GM12872 (cell line): ENCODE measurements around the gene BRINP3.

ENCODE experiments used
- TF ChIP-seq, protein P1 (sequence below): IDR thresholded peaks from 3 replicates; pipeline ENCODE4 v1.5.1; 2011; ENCODE audit warnings: low read depth, mild to moderate bottlenecking, low read length, moderate library complexity; ENCODE audit not compliant: insufficient read depth

BRINP3 gene

GRCh38 chr1:190196020-190196419, 281.6 kb downstream of the BRINP3 start:
- TF ChIP-seq, protein P1, sequence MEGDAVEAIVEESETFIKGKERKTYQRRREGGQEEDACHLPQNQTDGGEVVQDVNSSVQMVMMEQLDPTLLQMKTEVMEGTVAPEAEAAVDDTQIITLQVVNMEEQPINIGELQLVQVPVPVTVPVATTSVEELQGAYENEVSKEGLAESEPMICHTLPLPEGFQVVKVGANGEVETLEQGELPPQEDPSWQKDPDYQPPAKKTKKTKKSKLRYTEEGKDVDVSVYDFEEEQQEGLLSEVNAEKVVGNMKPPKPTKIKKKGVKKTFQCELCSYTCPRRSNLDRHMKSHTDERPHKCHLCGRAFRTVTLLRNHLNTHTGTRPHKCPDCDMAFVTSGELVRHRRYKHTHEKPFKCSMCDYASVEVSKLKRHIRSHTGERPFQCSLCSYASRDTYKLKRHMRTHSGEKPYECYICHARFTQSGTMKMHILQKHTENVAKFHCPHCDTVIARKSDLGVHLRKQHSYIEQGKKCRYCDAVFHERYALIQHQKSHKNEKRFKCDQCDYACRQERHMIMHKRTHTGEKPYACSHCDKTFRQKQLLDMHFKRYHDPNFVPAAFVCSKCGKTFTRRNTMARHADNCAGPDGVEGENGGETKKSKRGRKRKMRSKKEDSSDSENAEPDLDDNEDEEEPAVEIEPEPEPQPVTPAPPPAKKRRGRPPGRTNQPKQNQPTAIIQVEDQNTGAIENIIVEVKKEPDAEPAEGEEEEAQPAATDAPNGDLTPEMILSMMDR = no peak

DNA sequence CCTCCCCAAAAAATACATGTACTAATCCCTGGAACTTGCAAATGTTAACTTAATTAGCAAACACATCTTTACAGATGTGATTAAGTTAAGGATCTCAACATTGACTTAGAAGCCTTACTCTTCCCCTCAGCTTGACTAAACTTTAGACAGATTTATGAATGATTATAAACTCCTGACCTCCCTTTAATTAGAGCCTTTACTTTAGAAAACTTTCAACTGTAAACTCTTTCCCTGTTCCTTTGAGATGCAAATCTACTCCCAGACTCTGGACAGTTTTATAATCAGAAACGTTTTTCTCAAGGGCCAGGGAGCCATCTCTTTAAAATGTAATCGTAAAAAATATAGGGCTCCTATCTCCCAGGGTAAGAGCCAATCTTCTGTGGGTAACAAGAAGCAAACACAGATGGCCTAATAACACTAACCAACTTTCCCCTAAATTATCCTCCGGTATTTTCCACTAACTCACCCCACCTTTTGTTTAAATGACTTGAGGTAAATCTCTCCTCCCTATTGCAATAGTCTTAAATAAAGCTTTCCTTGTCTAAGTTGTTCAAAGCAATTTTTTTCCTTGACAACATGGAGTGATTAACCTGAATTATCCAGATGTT, 284.1 kb downstream of the BRINP3 start:
- TF ChIP-seq, protein P1 = no peak

GRCh38 chr1:190192627-190193026, 285.0 kb downstream of the BRINP3 start:
- TF ChIP-seq, protein P1 = no peak

- TF ChIP-seq, protein P1 = no peak
Observed at GRCh38 chr1:190183588-190183987, 294.1 kb downstream of the BRINP3 start.

DNA sequence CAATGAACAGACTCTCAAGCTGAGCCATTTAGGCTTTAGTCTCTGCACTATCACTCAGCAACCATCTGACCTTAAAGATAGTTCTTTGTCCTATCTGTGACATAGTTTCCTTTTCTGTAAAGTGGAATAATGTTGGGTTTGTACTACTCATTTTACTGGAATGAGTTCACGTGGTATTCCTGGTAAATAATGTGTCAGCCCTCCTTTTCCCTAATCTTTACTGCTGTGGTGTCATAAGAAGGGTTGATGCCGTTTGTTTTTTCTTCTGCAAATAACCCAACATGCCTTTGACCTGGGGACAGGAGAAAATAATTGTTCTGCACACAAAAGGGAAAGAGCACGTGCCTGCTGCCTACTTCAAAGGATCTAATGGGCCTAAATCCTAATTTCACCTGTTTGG, 297.8 kb downstream of the BRINP3 start:
- TF ChIP-seq, protein P1 = no peak

DNA sequence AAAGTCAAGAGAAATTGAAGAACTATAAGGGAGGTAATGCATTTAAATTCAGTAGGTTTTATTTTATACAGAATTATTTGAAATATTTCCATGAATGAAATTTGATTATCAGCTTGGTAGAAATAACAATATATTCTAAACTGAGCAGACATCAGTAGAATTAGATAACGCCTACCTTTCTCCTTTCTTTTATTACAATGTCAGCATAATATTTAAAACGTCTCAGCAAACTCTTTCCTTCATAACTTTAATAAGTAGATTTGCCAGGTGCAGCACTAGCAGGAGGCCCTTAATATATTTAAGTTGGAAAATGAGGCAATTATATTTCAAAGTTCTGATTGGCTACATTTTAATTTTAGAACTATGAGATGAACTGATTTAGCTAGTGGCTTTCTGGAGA, 298.8 kb downstream of the BRINP3 start:
- TF ChIP-seq, protein P1 = no peak

DNA sequence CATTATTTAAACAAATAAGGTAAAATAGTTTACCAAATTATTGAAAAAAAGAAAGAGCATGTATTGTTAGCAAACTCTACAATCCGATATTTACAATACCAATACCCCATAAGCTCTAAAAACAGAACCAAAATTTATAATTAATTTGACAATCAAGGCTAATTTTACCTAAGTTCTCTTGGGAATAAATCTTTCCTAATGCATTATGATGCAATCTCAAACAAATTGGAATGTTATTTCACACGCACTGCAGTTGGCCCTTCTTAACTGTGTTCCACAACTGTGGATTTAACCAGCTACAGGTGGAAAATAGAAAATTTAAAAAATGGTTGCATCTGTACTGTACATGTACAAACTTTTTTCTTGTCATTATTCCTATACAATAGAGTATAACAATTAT, 300.1 kb downstream of the BRINP3 start:
- TF ChIP-seq, protein P1 = no peak
